Stimulated activated CD4-positive, alpha-beta T cell treated with anti-CD3 and anti-CD28 coated beads, Interleukin-12 subunit alpha, Interleukin-12 subunit beta, amount 100 ng/mL, for 24 hours (primary cell): ENCODE data around the gene IFT25.
"Not testable (repeated sequence)": the region's sequence is repeated elsewhere in the genome, so short reads cannot be mapped to it uniquely, and the experiment has no call there.

Experiments
- DNase-seq, 2 experiments: peaks; one replicate each; pipeline ENCODE4 v3.0.0-alpha.2; 2020; ENCODE audit warnings: low read depth in 2 of 2

IFT25 gene

GRCh38 chr1:53889304-53890298 is 55.9 kb downstream of the IFT25 start, which contains the start of gene YIPF1:
YIPF1 (minus strand) TSS chr1:53889797; CDS start chr1:53888937, 860 bp downstream.
- DNase-seq: peak; percentile 68 to 79

- no peak for DNase-seq
Observed at GRCh38 chr1:53888681-53889080, 56.8 kb downstream of the IFT25 start.

GRCh38 chr1:53883600-53883999 is 61.9 kb downstream of the IFT25 start:
- DNase-seq: not testable (repeated sequence)

GRCh38 chr1:53881853-53882252 is 63.6 kb downstream of the IFT25 start:
- DNase-seq: not testable (repeated sequence)

GRCh38 chr1:53878492-53879105 is 66.9 kb downstream of the IFT25 start:
- no peak for DNase-seq

GRCh38 chr1:53875150-53875549 is 70.3 kb downstream of the IFT25 start:
- DNase-seq: not testable (repeated sequence)

GRCh38 chr1:53871773-53872484 is 73.6 kb downstream of the IFT25 start:
- no peak for DNase-seq
